ENCODE results near the gene FAF1. TPM values are rescaled to one million over a fixed set of nuclear protein-coding genes. Genes with fewer than 3 reads are reported as not detected.
A peak's percentile ranks its signal among the peaks of the same experiment; 100 is the strongest.

Gene FAF1
- total and polyA plus RNA-seq, 2 donors (not counting 3 experiments of a cell fraction or from before 2014, with no cell fraction given), result 9.0 to 57.6 TPM

GRCh38 chr1:50971748-50972305, 11.8 kb upstream of the FAF1 start:
- Histone ChIP-seq H3K4me3 (replicated peaks in 1 of 3; ENCODE audit: insufficient read depth in 1 of 3, low read depth in 1 of 3, low read length in 3 of 3) (no peak overlapping the region), H3K27ac (ENCODE audit: insufficient read depth, low read depth, low read length) (no peak overlapping the region), H3K9ac (replicated peaks; ENCODE audit: extremely low read depth, insufficient read depth, low read length) (peak overlapping the region; percentile 10), H3K27me3 (ENCODE audit: control insufficient read depth in 2 of 2, insufficient read depth in 2 of 2, low read length in 2 of 2) (no peaks in the 10 kb centered on the region), H3K79me2 (ENCODE audit: control insufficient read depth, insufficient read depth, low read length) (peaks cover 35% of the 10 kb centered on the region), H3K4me1 (ENCODE audit: control insufficient read depth, extremely low read depth, insufficient read depth, low read length) (peaks cover 31% of the 10 kb centered on the region), H3K9me3 (replicated peaks; ENCODE audit: control insufficient read depth, insufficient read depth, low read length) (no peaks in the 10 kb centered on the region), H3K36me3 (ENCODE audit: control insufficient read depth in 2 of 2, extremely low read depth in 1 of 2, insufficient read depth in 2 of 2, low read length in 2 of 2) (no peaks in the 10 kb centered on the region), H4K20me1 (replicated peaks; ENCODE audit: control insufficient read depth, extremely low read depth, insufficient read depth, low read length) (no peaks in the 10 kb centered on the region), H2AFZ (ENCODE audit: low read depth, low read length) (no peak overlapping the region), H3K4me2 (ENCODE audit: insufficient read depth, low read length) (peak overlapping the region; percentile 93), H3K9me1 (replicated peaks; ENCODE audit: control insufficient read depth, extremely low read depth, insufficient read depth, low read length) (no peaks in the 10 kb centered on the region)
- no peak for FAIRE-seq
- peak; percentile 17 for DNase-seq (ENCODE audit: low read depth, low spot score)
- ChIA-PET CTCF (interaction anchor here (1.0 to 2.1 kb wide), 4 partner anchors 11 to 220 kb away, joined by 3 to 15 read pairs (median 4); no protein-coding TSS in a partner anchor), POLR2A (no interaction called here)
- dilution Hi-C loops (cut with MboI; ENCODE audit: extremely low pct_ligation_motif_present, low sequenced_read_pairs), result no loop called here
- no peak for TF ChIP-seq MAX (IDR thresholded peaks at IDR 0.05; ENCODE audit: insufficient read depth, insufficient read length)
- TF ChIP-seq EZH2 (IDR thresholded peaks at IDR 0.05; ENCODE audit: borderline replicate concordance, low read depth, low read length, severe bottlenecking), result no peak
- TF ChIP-seq GATA2 (IDR thresholded peaks at IDR 0.05; ENCODE audit: insufficient read depth, insufficient read length, low read depth, low read length), result no peak
- TF ChIP-seq POLR2A (IDR thresholded peaks at IDR 0.05; ENCODE audit: low read depth, low read length), result no peak
- no peak for TF ChIP-seq CTCF (IDR thresholded peaks at IDR 0.05; ENCODE audit: extremely low read depth in 1 of 2, insufficient read depth in 1 of 2, low read depth in 1 of 2, low read length in 2 of 2)
- TF ChIP-seq MYC (IDR thresholded peaks at IDR 0.05; ENCODE audit: low read depth, low read length), result no peak
- TF ChIP-seq JUN (IDR thresholded peaks at IDR 0.05; ENCODE audit: borderline replicate concordance, insufficient read depth, insufficient read length, low read depth), result no peak
- TF ChIP-seq FOS (IDR thresholded peaks at IDR 0.05; ENCODE audit: borderline replicate concordance, insufficient read depth, low read length), result no peak
- no peak for TF ChIP-seq POLR2AphosphoS5 (IDR thresholded peaks at IDR 0.05; ENCODE audit: insufficient read depth, low read depth, low read length)
- intact Hi-C loops (cut with micrococcal nuclease), result no loop called here
- no TSS peak for BruUV-seq (replicated peaks)
